IPS DF 4.7 (cell line): Measurements from ENCODE around the gene P2RY8.
"Not testable (repeated sequence)": the region's sequence is repeated elsewhere in the genome, so short reads cannot be mapped to it uniquely, and the experiment has no call there.

Experiments used
- DNase-seq: peaks from one replicate; pipeline ENCODE4 v3.0.0-alpha.2; 2013; ENCODE audit warnings: low spot score; ENCODE audit errors: extremely low read depth

P2RY8 gene

GRCh38 chrX:1446984-1447968 is 89.7 kb downstream of the P2RY8 start:
- not testable (repeated sequence) for DNase-seq

GRCh38 chrX:1444561-1445500 is 92.2 kb downstream of the P2RY8 start:
- no peak for DNase-seq

- no peak for DNase-seq
Measured at GRCh38 chrX:1443496-1444075, 93.4 kb downstream of the P2RY8 start.

- DNase-seq: no peak
Measured at GRCh38 chrX:1442724-1443367, 94.1 kb downstream of the P2RY8 start.

- DNase-seq: no peak
Measured at GRCh38 chrX:1442016-1442665, 94.8 kb downstream of the P2RY8 start.

GRCh38 chrX:1440506-1440905 is 96.5 kb downstream of the P2RY8 start:
- DNase-seq: no peak

- no peak for DNase-seq
Measured at GRCh38 chrX:1435241-1435895, 101.6 kb downstream of the P2RY8 start.

- DNase-seq: no peak
Measured at GRCh38 chrX:1434871-1435240, 102.1 kb downstream of the P2RY8 start.

GRCh38 chrX:1433646-1434357 is 103.2 kb downstream of the P2RY8 start:
- DNase-seq: no peak

GRCh38 chrX:1430451-1430850 is 106.5 kb downstream of the P2RY8 start:
- no peak for DNase-seq

GRCh38 chrX:1427756-1428155 is 109.2 kb downstream of the P2RY8 start:
- DNase-seq: no peak

GRCh38 chrX:1426321-1426720 is 110.7 kb downstream of the P2RY8 start:
- DNase-seq: not testable (repeated sequence)

GRCh38 chrX:1425381-1425780 is 111.6 kb downstream of the P2RY8 start:
- DNase-seq: no peak

GRCh38 chrX:1424147-1424851 is 112.7 kb downstream of the P2RY8 start:
- no peak for DNase-seq

- DNase-seq: no peak
Measured at GRCh38 chrX:1423215-1423614, 113.8 kb downstream of the P2RY8 start.

GRCh38 chrX:1422135-1422465 is 114.9 kb downstream of the P2RY8 start:
- no peak for DNase-seq

GRCh38 chrX:1421433-1422134 is 115.4 kb downstream of the P2RY8 start:
- no peak for DNase-seq

GRCh38 chrX:1420371-1420770 is 116.6 kb downstream of the P2RY8 start:
- DNase-seq: no peak
